ENCODE data around the gene SCEL. TPM values are rescaled to one million over a fixed set of nuclear protein-coding genes. Genes with fewer than 3 reads are reported as not detected.

SCEL gene
- total and polyA plus RNA-seq, 8 donors: 0.19 to 76.8 (median 1.0) TPM; not detected in 4

- Histone ChIP-seq H3K4me3 (no peak overlapping the region), H3K27ac (no peak overlapping the region), H3K27me3 (no peaks in the 10 kb centered on the region), H3K9me3 (no peaks in the 10 kb centered on the region), H3K36me3 (no peaks in the 10 kb centered on the region), H3K4me1 (no peaks in the 10 kb centered on the region)
- 65 to 74% (median 70%) methylated on average over 4 of the region's 4 CpGs for WGBS, 5 donors
- intact Hi-C loops (cut with DNase I; ENCODE audit: low total_unique reads): no loop called here
- TF ChIP-seq EP300 (IDR thresholded peaks at IDR 0.05) (no peak), CTCF (IDR thresholded peaks at IDR 0.05) (no peak), POLR2AphosphoS5 (IDR thresholded peaks at IDR 0.05) (no peak), POLR2A (IDR thresholded peaks at IDR 0.05) (no peak)
- no peak for DNase-seq
These were observed 6.5 kb upstream of the SCEL start for GRCh38 chr13:77528834-77529500.

- Histone ChIP-seq H3K4me3 (no peak overlapping the region), H3K27ac (no peak overlapping the region), H3K27me3 (no peaks in the 10 kb centered on the region), H3K9me3 (no peaks in the 10 kb centered on the region), H3K36me3 (no peaks in the 10 kb centered on the region), H3K4me1 (no peaks in the 10 kb centered on the region)
- no peak for TF ChIP-seq EP300 (IDR thresholded peaks at IDR 0.05)
- no peak for TF ChIP-seq POLR2AphosphoS5 (IDR thresholded peaks at IDR 0.05)
- TF ChIP-seq CTCF (IDR thresholded peaks at IDR 0.05): no peak
- no peak for TF ChIP-seq POLR2A (IDR thresholded peaks at IDR 0.05)
- intact Hi-C loops (cut with DNase I; ENCODE audit: low total_unique reads): no loop called here
- no peak for DNase-seq
- 72 to 96% (median 82%) methylated on average over 4 of the region's 4 CpGs for WGBS, 5 donors
These were observed 6.0 kb upstream of the SCEL start for GRCh38 chr13:77529501-77529840.

- no peak for TF ChIP-seq CTCF (IDR thresholded peaks at IDR 0.05)
- TF ChIP-seq POLR2AphosphoS5 (IDR thresholded peaks at IDR 0.05): no peak
- TF ChIP-seq EP300 (IDR thresholded peaks at IDR 0.05): no peak
- TF ChIP-seq POLR2A (IDR thresholded peaks at IDR 0.05): no peak
- Histone ChIP-seq H3K4me1 (no peaks in the 10 kb centered on the region), H3K27ac (no peak overlapping the region), H3K27me3 (no peaks in the 10 kb centered on the region), H3K9me3 (no peaks in the 10 kb centered on the region), H3K36me3 (no peaks in the 10 kb centered on the region), H3K4me3 (no peak overlapping the region)
- DNase-seq: no peak
- intact Hi-C loops (cut with DNase I; ENCODE audit: low total_unique reads): no loop called here
These were observed 4.6 kb upstream of the SCEL start for GRCh38 chr13:77530875-77531274.

GRCh38 chr13:77532983-77533382 lies 2.5 kb upstream of the SCEL start:
- H3K36me3 ChIP-seq: no peaks in the 10 kb centered on the region
- no peak for DNase-seq
- H3K27me3 ChIP-seq: peaks cover 0 to 2% (median 0%) of the 10 kb centered on the region in 3 donors
- no peak overlapping the region for H3K4me3 ChIP-seq
- H3K27ac ChIP-seq: no peak overlapping the region
- 79 to 85% (median 82%) methylated on average over 2 of the region's 2 CpGs for WGBS, 5 donors
- intact Hi-C loops (cut with DNase I; ENCODE audit: low total_unique reads): no loop called here
- TF ChIP-seq POLR2AphosphoS5 (IDR thresholded peaks at IDR 0.05) (no peak), CTCF (IDR thresholded peaks at IDR 0.05) (no peak), EP300 (IDR thresholded peaks at IDR 0.05) (no peak), POLR2A (IDR thresholded peaks at IDR 0.05) (no peak)
- H3K9me3 ChIP-seq: no peaks in the 10 kb centered on the region
- H3K4me1 ChIP-seq: no peaks in the 10 kb centered on the region
